Measurements from ENCODE around the gene SCARB1.
A peak's percentile ranks its signal among the peaks of the same experiment; 100 is the strongest.

The SCARB1 gene

GRCh38 chr12:124734224-124734788, 129.4 kb downstream of the SCARB1 start:
- Histone ChIP-seq H3K27me3 (ENCODE audit: low read depth, low read length) (no peaks in the 10 kb centered on the region), H3K4me3 (ENCODE audit: low read depth in 1 of 2, low read length in 2 of 2) (no peak overlapping the region), H3K4me1 (ENCODE audit: control insufficient read depth in 1 of 2, insufficient read depth in 2 of 2, low read length in 2 of 2) (peaks cover 5% of the 10 kb centered on the region in 2 donors), H3K9me3 (ENCODE audit: control insufficient read depth in 1 of 2, low read length in 2 of 2) (no peaks in the 10 kb centered on the region), H3K36me3 (ENCODE audit: control insufficient read depth in 1 of 2, insufficient read depth in 2 of 2, low read length in 2 of 2) (no peaks in the 10 kb centered on the region), H3K27ac (ENCODE audit: low read length) (no peak overlapping the region)

GRCh38 chr12:124733086-124733485, 130.6 kb downstream of the SCARB1 start:
- Histone ChIP-seq H3K27me3 (ENCODE audit: low read depth, low read length) (no peaks in the 10 kb centered on the region), H3K4me3 (ENCODE audit: low read depth in 1 of 2, low read length in 2 of 2) (no peak overlapping the region), H3K36me3 (ENCODE audit: control insufficient read depth in 1 of 2, insufficient read depth in 2 of 2, low read length in 2 of 2) (no peaks in the 10 kb centered on the region), H3K27ac (ENCODE audit: low read length) (no peak overlapping the region), H3K4me1 (ENCODE audit: control insufficient read depth in 1 of 2, insufficient read depth in 2 of 2, low read length in 2 of 2) (peaks cover 5% of the 10 kb centered on the region in 2 donors), H3K9me3 (ENCODE audit: control insufficient read depth in 1 of 2, low read length in 2 of 2) (no peaks in the 10 kb centered on the region)

- Histone ChIP-seq H3K4me3 (ENCODE audit: low read depth in 1 of 2, low read length in 2 of 2) (no peak overlapping the region), H3K4me1 (ENCODE audit: control insufficient read depth in 1 of 2, insufficient read depth in 2 of 2, low read length in 2 of 2) (peaks cover 5% of the 10 kb centered on the region in 2 donors), H3K9me3 (ENCODE audit: control insufficient read depth in 1 of 2, low read length in 2 of 2) (no peaks in the 10 kb centered on the region), H3K36me3 (ENCODE audit: control insufficient read depth in 1 of 2, insufficient read depth in 2 of 2, low read length in 2 of 2) (no peaks in the 10 kb centered on the region), H3K27me3 (ENCODE audit: low read depth, low read length) (no peaks in the 10 kb centered on the region), H3K27ac (ENCODE audit: low read length) (no peak overlapping the region)
Measured at GRCh38 chr12:124732275-124733075, 131.2 kb downstream of the SCARB1 start.

- Histone ChIP-seq H3K27ac (ENCODE audit: low read length) (no peak overlapping the region), H3K27me3 (ENCODE audit: low read depth, low read length) (no peaks in the 10 kb centered on the region), H3K9me3 (ENCODE audit: control insufficient read depth in 1 of 2, low read length in 2 of 2) (no peaks in the 10 kb centered on the region), H3K36me3 (ENCODE audit: control insufficient read depth in 1 of 2, insufficient read depth in 2 of 2, low read length in 2 of 2) (no peaks in the 10 kb centered on the region), H3K4me1 (ENCODE audit: control insufficient read depth in 1 of 2, insufficient read depth in 2 of 2, low read length in 2 of 2) (peaks cover 5% of the 10 kb centered on the region in 2 donors), H3K4me3 (ENCODE audit: low read depth in 1 of 2, low read length in 2 of 2) (no peak overlapping the region)
Measured at GRCh38 chr12:124731869-124732268, 131.8 kb downstream of the SCARB1 start.

GRCh38 chr12:124730455-124730932, 133.2 kb downstream of the SCARB1 start:
- no peaks in the 10 kb centered on the region for H3K36me3 ChIP-seq (ENCODE audit: control insufficient read depth in 1 of 2, insufficient read depth in 2 of 2, low read length in 2 of 2)
- no peak overlapping the region for H3K4me3 ChIP-seq (ENCODE audit: low read depth in 1 of 2, low read length in 2 of 2)
- H3K27me3 ChIP-seq (ENCODE audit: low read depth, low read length) = no peaks in the 10 kb centered on the region
- H3K9me3 ChIP-seq (ENCODE audit: control insufficient read depth in 1 of 2, low read length in 2 of 2) = no peaks in the 10 kb centered on the region
- H3K27ac ChIP-seq (ENCODE audit: low read length) = no peak overlapping the region
- H3K4me1 ChIP-seq (ENCODE audit: control insufficient read depth in 1 of 2, insufficient read depth in 2 of 2, low read length in 2 of 2) = peaks cover 5% of the 10 kb centered on the region in 2 donors

- no peaks in the 10 kb centered on the region for H3K36me3 ChIP-seq (ENCODE audit: control insufficient read depth in 1 of 2, insufficient read depth in 2 of 2, low read length in 2 of 2)
- peaks cover 5% of the 10 kb centered on the region in 2 donors for H3K4me1 ChIP-seq (ENCODE audit: control insufficient read depth in 1 of 2, insufficient read depth in 2 of 2, low read length in 2 of 2)
- H3K27me3 ChIP-seq (ENCODE audit: low read depth, low read length) = no peaks in the 10 kb centered on the region
- H3K4me3 ChIP-seq (ENCODE audit: low read depth in 1 of 2, low read length in 2 of 2) = no peak overlapping the region
- H3K27ac ChIP-seq (ENCODE audit: low read length) = no peak overlapping the region
- H3K9me3 ChIP-seq (ENCODE audit: control insufficient read depth in 1 of 2, low read length in 2 of 2) = no peaks in the 10 kb centered on the region
Measured at GRCh38 chr12:124727922-124728321, 135.7 kb downstream of the SCARB1 start.

GRCh38 chr12:124727264-124727800, 136.3 kb downstream of the SCARB1 start:
- H3K27ac ChIP-seq (ENCODE audit: low read length) = peak overlapping the region; percentile 58
- H3K27me3 ChIP-seq (ENCODE audit: low read depth, low read length) = no peaks in the 10 kb centered on the region
- H3K4me3 ChIP-seq (ENCODE audit: low read depth in 1 of 2, low read length in 2 of 2) = no peak overlapping the region
- H3K9me3 ChIP-seq (ENCODE audit: control insufficient read depth in 1 of 2, low read length in 2 of 2) = no peaks in the 10 kb centered on the region
- H3K36me3 ChIP-seq (ENCODE audit: control insufficient read depth in 1 of 2, insufficient read depth in 2 of 2, low read length in 2 of 2) = no peaks in the 10 kb centered on the region
- peaks cover 5% of the 10 kb centered on the region in 2 donors for H3K4me1 ChIP-seq (ENCODE audit: control insufficient read depth in 1 of 2, insufficient read depth in 2 of 2, low read length in 2 of 2)
